ENCODE results near the gene DIAPH2.

The DIAPH2 gene

DNA sequence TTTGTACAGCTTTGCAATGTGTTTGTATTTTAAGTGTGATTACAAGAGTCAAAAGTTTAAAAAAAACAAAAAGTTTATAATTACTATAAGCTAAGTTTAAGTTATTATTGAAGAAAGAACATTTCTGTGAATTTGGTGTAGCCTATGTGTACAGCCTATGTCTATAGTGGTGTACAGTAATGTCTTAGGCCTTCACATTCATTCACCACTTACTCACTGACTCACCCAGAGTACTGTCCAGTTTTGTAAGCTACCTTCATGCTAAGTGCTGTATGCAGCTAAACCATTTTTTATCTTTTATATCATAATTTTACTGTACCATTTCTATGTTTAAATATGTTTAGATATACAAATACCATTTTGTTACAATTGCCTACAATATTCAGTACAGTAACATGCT is 381.3 kb downstream of the DIAPH2 start:
- no peak for DNase-seq

DNA sequence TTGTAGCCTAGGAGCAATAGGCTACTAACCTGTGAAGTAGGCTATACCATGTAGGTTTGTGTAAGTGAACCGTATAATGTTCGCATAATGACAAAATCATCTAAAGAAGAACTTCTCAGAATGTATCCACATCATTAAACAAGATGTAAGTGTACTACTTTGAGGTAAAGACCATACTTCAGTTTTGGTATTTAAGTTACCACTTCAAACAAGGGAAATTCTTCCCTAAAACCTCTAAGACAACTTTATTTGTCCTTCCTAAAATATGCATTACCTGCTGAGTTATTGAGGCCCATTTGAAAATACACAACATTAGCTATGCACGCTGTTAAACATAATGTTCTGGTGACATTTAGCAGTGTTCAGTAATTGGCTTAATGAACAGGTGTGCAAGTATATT is 381.7 kb downstream of the DIAPH2 start:
- no peak for DNase-seq

DNA sequence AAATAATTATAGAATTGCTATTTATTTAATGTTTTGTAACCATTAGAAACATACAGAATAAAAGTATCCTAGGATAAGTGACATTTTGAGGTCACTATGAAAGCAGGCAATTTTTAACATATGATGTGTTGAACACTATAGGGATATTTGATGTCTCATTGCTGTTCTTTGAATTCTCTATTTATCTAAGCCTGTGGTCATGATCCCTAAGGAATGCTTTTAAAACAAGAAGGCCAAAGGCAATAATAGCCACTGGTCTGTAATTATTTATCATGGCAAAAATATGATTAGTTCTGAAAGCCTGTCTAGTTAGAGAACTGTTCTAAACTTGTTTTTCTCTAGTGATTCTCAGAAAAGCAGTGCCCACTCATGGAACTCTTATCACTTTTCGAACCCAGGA is 385.7 kb downstream of the DIAPH2 start:
- no peak for DNase-seq

DNA sequence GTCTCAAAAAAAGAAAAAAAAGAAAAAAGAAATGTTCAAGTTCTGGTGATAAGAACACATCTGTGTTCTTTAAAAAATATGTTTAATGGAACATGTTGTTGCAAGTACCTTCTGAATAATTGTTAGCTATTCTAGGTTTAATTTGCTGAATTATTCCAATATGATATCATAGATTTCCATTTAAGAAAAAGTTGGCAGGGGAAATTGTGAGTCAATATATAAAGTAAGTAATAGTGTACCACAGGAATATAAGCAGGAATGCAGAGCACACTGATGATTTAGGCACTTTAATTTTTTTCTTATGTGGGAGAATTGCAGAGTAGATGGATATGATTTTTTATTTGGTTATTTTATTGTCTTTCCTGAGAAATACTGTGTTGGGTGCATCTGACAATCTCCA is 389.8 kb downstream of the DIAPH2 start:
- no peak for DNase-seq

DNA sequence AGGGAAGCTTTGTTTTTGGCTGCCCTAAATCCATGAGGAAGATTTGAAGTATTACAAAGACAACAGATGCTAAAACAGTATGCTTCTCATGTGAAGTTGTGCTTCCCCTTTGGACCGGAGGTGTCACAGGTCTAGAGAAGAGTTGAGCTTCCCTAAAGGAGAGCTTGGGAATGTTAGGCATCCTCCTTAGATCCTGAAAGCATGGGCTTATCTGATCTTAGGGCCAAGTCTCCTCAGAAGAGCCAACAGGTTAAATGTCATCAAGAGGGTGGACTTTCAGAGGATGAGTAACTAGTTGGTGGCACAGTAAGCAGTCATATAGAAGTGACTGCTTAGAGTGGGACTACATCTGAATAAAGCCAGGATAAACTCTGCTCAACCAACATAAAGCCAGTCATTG is 404.5 kb downstream of the DIAPH2 start:
- no peak for DNase-seq

DNA sequence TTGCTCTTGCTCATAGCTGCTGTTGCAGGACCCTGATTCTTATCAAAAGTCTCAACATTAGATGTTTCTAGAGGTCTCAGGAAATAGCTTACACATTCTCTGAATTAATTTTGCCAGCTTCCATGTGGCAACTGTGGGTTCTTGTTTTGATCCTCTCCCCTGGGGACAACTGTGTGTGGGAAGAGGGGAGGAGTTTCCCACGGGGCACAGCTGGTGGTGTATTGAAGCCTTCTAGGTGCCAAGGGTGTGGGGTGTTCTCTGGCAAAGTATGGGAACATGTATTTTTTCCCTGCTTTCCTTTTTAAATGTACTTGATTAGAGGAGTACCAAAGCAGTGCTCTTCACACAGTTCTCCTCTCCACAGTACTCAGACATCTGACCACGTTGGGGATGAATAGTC is 411.7 kb downstream of the DIAPH2 start:
- no peak for DNase-seq

DNA sequence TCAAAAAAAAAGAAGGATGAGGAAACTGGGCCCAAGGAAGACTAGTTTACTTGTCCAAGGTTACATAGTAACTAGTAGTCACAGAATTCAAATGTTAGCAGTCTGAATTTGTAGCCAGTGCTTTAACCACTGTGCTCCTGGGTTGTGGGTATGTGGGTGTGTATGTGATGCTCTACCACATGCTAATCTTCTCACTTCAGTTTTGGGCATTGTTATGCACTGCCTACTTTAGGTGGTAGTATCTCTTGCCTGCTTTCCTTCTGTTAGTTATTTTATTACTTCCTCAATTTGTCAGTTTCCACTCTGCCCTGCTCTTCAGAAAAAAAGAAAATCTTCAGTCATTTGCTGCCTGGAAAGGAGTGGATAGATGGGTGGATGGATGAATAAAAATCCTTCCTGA is 418.3 kb downstream of the DIAPH2 start:
- no peak for DNase-seq

DNA sequence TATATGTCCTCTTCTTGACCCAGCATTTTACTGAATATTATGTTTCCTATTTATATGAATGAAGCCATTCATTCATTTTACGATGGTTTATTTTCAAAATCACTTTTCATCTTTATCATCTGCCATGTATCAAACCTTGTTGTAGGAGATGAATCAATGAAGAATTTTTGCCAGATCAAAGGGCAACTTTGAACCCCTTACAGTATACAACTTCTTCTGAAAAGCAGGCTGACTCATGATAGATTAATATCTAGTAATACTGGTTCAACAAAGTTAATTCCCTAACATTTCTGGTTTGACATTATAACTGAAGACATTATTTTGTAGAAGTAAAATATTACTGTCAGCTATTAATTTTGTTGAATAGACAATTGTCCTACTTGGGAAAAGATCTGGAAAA is 425.1 kb downstream of the DIAPH2 start:
- no peak for DNase-seq

DNA sequence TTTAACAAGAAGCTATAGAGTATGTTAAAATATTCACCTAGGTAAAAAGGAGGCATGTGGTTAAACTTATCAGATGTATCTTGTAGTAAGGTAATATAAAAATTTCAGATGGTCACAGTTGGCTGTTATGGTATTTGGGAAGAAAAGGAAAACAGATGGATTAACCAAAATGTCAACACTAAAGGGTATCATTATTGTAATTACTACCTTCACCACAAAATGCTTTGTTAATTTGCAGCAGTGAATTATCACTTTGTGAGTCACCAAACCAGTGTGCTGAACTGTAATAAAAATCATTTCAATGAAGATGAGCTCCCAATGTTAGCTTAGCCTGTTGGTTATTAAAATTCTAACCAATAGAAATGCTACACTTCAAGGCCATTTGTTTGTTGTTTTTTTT is 432.9 kb downstream of the DIAPH2 start:
- no peak for DNase-seq

DNA sequence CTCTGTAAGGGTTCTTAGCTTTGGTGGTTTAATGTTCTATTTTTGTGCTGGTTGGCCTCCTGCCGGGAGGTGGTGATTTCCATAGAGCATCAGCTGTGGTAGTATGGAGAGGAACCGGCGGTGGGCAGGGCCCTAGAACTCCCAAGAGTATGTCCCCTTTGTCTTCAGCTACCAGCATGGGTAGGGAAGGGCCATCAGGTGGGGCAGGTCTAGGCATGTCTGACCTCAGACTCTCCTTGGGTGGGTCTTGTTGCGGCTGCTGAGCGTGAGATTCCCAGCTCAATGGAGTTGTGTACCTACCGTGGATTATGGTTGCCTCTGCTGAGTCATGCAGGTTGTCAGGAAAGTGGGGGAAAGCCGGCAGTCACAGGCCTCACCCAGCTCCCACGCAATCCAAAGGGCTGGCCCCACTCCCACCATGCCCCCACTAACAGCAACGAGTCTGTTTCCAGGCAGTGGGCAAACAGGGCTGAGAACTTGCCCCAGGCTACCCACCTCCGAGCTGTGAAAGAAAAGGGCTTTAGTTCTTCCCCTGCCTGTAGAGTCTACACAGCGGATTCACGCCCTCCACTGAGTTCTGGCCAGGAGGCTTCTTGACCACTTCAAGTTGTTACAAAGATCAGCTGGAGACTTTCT is 434.9 kb downstream of the DIAPH2 start:
- no peak for DNase-seq

DNA sequence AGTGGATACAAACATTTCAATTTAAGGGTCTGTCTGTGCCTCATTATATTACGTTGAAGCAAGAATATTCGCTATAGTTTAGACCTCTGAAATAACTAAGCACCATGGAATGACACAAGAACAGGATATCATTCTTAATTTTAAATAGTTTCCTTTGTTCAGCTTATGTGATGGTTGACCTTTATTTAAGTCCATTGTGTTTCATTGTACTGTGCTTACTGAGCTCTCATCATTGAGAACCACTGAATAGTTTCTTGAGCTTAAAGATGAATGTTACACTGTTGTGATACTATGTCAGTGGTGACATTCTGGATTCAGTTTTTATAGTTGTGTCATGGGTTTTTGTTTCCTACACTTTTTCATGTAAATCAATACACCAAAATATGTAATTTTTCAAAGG is 438.4 kb downstream of the DIAPH2 start:
- no peak for DNase-seq

DNA sequence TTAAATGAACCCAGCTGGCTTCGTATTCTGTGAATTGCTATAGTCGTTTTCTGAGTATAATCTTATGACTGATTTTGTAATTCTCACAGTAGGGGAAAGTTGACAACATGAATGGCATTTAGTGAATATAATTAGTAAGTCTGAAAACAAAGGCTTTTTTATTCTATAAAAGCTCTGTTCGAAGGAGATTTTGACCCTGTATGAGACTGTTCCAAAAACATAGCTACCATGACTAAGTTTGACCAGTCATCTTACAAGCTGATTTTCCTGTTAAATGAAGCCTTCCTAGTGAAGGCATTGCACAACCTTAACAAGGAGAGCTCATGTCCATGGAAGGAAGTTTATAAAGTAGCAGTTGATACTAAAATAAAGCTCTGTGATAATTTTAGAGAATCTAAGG is 441.4 kb downstream of the DIAPH2 start:
- no peak for DNase-seq

DNA sequence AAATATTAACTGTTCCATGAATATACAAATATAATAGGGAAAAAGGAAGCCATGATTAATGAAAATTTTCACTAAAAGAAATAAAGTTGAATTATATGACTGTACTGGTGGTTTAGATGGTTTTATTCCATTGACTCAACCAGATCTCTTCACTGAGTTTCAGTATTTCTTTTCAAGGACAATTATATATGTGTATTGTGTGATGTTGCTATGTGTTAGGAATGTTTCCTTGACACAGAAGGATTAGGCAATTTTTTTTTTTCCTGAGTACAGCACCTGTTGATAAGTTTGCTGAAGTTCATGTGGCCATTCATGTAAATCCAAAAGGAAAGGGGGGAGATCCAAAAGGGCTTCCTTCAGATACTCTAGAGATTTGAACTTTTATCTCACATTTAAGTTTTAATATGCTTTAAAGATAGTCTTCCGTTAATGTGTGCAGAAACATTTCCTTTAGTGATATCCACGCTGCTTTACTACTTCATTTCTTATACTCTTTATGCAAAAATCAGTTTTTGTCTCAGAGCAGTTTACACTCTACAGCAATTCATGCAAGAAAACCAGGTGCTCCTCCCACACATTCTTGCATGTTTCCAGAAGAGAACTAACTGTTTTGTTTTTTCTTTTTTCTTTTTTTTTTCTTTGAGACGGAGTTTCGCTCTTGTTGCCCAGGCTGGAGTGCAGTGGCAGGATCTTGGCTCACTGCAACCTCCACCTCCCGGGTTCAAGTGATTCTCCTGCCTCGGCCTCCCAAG is 448.2 kb downstream of the DIAPH2 start:
- no peak for DNase-seq

DNA sequence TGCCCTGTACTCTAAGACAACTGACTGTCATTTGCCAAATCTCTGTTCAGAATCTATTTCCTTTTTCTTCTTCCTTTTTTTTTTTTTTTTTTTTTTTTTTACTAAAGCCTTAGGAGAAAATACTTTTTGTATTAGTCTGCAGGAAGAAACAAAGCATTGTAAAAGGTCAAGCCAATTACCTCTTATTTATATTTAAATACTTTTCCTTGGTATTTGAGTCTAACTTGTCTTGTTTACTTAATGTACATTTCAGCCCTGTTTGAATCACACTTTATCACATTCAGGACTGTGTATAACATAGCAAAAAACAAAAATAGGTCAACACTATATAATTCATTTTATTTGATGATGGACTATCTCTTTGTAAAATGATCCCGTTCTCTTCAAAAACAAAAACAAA is 461.3 kb downstream of the DIAPH2 start:
- no peak for DNase-seq

DNA sequence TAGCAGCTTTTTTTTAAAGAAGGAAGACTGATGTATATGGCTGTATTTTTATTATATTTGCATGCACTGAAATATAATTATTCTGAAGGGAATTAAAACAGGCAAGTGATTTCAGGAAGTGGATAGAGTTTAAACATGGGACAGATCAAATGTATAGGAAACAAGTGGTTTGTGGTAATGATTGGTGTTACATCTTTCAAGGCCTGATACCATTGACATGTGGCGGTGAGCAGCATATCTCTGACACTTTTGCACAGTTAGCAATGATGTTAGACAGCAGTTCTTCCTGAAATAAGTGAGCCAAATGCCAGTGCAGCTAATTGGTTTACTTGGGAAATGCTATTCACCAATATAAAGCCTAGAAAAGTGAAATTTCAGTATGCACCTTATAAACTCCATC is 471.2 kb downstream of the DIAPH2 start:
- DNase-seq, result no peak

DNA sequence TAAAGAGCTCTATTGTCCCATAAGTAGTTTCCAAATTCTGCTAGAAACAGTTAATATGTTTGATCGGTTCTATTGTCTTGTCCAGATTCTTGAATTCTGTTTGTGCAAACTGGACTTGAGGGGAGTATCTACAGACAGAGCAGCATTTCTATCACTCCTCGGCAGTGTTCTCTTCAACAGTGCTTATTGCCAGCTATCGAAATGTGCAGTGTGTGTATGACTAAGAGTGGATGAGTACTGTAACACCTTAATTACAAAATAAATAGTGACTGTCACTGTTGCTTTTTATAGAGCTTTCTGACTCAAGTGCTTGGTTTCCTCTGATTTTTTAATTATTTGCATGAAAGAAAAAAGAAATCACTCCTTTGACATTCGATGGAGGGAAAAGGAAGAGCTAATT is 473.6 kb downstream of the DIAPH2 start:
- no peak for DNase-seq

DNA sequence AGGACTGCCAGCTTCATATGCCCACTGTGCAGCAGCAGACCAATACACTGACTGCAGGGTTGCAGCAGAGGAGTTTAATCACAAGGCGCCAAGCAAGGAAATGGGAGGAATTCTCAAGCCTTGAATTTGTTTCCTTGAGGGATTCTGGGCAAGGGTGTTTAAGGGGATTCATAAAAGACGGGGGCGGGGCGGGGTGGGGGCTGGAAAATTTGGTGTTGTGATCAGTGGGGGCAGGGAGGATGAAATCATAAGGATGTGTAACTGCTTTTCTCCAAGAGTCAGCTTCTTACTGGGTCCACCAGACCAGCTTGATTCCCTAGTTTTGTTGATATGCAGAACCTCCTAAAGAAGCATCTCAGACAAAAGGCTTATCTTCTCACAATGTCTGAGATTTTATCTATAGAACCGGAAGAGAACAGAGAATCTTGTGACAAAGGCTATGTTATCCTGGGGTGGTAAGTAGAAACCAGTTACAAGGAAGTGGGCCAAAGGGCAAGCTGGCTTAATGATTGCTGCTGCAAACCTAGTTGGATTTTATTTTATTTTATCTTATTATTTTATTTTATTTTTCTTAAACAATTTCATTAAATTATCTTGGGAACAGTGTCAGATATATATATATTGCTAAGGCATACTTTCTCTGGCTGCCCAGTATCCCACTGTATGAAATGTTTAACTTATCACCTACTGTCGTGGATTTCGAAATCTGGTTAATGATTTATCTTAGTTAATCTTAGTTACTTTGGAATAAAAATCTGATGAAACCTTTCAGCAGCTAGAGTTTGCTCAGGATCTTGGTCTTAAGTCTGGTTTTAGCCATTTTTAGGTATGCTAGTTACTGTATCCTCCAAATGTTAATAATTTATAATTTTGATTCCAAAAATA is 475.5 kb downstream of the DIAPH2 start:
- no peak for DNase-seq

DNA sequence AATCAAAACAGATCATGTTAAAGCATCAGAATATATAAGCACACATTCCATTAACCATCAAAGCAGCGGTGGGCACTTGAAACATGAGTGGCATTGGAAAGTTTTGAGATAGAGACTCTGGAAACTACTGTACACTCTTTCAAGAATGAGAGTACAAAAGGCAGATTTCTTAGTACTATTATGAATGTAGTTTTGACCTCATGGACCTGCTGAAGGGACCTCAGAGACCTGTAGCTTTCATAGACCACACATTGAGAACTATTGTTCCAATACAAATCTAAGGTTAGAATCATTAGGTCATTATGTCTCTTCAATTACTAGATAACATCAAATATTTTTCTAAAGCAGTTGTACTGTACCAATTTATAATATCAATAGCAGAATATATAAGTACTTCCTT is 482.7 kb downstream of the DIAPH2 start:
- no peak for DNase-seq

DNA sequence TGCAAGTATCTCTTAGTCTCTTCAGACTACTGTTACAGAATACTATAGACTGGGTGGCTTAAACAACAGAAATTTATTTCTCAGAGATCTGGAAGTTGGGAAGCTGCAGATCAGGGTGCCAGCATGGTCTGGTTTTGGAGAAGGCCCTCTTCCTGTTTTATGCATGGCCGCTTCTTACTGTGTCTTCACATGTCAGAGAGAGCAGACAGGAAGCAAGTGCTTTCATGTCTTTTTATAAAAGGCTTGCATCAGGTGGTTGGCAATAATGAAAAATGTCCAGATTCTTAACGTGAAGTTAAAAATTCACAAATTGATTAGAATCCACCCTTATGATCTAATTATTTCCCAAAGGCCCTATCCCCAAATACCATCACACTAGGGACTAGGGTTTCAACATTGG is 484.0 kb downstream of the DIAPH2 start:
- DNase-seq, result no peak

DNA sequence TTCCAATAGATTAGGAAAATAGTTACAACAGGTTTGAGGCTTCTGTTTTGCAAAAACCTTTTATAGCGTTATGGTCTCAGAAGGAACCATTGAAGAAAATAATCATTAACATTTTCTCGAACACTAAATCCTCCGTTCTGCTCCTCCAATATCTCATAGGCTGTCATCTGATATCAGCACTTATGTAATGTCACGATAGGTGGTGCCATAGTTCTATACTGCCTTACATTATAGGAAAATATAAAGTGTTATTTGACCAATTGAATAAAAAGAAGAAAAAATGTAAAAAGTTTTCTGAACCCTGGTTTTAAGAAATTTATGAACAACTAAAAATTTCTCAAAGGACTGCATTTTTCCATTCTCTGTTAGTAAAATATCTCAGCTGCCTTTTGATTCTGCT is 490.5 kb downstream of the DIAPH2 start:
- DNase-seq, result no peak

DNA sequence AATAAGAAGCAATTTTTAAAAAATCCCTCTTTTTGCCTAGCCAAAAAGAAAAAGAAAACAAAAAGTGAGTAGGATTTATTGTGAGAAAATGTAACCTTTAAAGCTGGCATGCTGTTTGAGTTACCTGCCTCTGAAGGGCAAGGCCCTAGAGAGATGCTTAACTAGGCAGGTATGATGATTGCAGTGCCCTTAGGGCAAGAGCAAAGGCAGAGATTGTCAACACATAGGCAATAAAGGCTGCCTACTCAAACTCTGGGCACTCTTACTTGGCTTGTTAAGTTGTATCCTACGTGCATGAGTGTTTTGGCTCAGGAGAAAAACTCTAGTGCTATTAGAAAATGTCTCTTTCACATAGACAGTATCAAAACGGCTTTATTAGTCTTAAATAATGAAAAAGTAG is 505.0 kb downstream of the DIAPH2 start:
- DNase-seq, result no peak

DNA sequence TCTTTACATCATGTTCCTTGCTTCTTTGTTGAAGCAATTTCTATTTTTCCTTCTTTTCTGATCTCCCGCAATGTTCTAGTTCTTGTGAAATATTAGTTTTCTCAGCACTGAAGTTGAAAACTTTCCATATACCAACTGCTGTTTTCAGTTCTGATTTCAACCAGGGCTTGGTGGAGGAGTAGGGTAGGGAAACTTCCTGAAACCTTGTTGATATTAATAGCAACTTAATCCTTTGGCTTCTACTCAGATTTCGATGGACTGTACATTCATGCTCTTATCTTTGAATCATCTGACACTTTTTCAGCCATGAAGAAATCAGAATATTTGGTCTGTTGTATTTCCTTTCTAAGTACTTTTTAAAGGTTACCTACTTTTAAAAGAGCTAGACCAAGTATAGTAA is 514.9 kb downstream of the DIAPH2 start:
- no peak for DNase-seq

DNA sequence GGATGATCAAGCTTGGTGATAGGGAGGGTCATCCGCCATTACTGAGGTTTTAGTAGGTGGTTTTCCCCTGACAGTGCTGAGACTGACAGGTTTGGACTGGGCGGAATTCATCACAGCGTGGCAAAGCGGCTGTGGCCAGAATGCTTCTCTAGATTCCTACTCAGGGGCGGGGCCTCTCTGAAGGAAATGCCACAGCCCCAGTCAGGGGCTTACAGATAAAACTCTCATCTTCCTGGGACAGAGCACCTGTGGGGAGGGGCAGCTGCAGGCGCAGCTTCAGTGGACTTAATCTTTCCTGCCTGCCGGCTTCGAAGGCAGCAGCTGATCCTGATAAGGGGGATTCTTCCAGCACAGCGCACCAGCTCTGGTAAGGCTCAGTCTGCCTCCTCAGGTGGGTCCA is 515.8 kb downstream of the DIAPH2 start:
- no peak for DNase-seq

DNA sequence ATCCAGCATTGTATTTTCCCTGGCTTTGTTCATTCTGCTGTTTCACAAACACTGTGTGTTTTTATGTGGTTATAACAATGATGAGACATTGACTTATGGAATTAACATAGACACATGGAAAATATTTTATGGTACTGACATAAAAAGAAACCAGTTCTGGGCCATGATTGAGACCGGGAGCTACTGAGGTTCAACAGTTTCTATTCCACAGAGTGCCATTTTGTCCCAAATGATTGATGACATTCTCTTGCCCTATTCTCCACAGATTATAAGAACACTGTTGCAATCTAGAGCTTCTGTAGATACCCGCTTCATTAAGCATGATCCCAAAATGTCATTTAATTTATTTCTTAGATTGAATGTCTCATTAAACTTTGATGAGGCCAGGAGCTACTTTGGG is 525.9 kb downstream of the DIAPH2 start:
- DNase-seq, result no peak
